Left forelimb (tissue), 1 donor: ENCODE data around the gene SYDE2.

Experiments used
- DNase-seq: peaks from one replicate; pipeline ENCODE4 v3.0.0-alpha.2; 2018; ENCODE audit warnings: low spot score

The SYDE2 gene

GRCh38 chr1:85128316-85128715 lies 72.5 kb downstream of the SYDE2 start:
- no peak for DNase-seq

- DNase-seq = no peak
Measured at GRCh38 chr1:85125891-85126290, 74.9 kb downstream of the SYDE2 start.

- DNase-seq = no peak
Measured at GRCh38 chr1:85124091-85124490, 76.7 kb downstream of the SYDE2 start.

- DNase-seq = no peak
Measured at GRCh38 chr1:85122169-85122568, 78.6 kb downstream of the SYDE2 start.

- DNase-seq = no peak
Measured at GRCh38 chr1:85121744-85122143, 79.1 kb downstream of the SYDE2 start.

- DNase-seq = no peak
Measured at GRCh38 chr1:85118751-85119150, 82.1 kb downstream of the SYDE2 start.

GRCh38 chr1:85116856-85117255 lies 84.0 kb downstream of the SYDE2 start:
- no peak for DNase-seq

- no peak for DNase-seq
Measured at GRCh38 chr1:85115933-85116332, 84.9 kb downstream of the SYDE2 start.

- no peak for DNase-seq
Measured at GRCh38 chr1:85111695-85112094, 89.1 kb downstream of the SYDE2 start.

GRCh38 chr1:85109475-85109874 lies 91.3 kb downstream of the SYDE2 start:
- no peak for DNase-seq
